ENCODE measurements around the gene TMEFF2. TPM values are rescaled to one million over a fixed set of nuclear protein-coding genes. Genes with fewer than 3 reads are reported as not detected.

TMEFF2 gene
- total and polyA plus RNA-seq, 2 experiments from 2014 or later, result 1.7 to 2.2 TPM

DNA sequence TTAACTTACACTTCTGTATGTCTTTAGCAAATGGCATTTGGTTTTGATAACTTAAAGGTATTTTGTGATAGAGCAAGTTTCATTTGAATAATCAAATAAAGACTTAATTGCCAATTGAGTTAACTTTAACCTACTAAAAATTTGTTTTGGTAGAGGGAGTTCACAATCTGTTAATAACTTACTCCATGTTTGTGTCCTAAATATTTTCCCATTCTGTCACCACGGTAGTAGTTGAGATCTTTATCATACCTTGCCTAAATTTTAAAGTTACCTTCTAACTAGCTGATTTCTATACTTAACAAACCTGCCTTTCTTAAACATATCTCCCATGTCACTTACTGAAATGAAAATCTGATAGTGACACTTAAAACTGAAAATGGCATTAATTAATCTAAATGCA, 127.1 kb downstream of the TMEFF2 start:
- Histone ChIP-seq H3K27ac (ENCODE audit: low read depth) (no peak overlapping the region), H3F3A (replicated peaks; ENCODE audit: low read depth) (no peaks in the 10 kb centered on the region), H3K79me2 (replicated peaks; ENCODE audit: insufficient read depth) (no peaks in the 10 kb centered on the region), H2AFZ (no peak overlapping the region), H3K4me1 (ENCODE audit: insufficient read depth) (no peaks in the 10 kb centered on the region), H3K9me2 (ENCODE audit: insufficient read depth) (no peaks in the 10 kb centered on the region; the same call in 1 of the 2 replicates), H3K4me3 (no peak overlapping the region), H3K27me3 (ENCODE audit: insufficient read depth) (no peaks in the 10 kb centered on the region), H4K20me1 (replicated peaks; ENCODE audit: insufficient read depth) (no peaks in the 10 kb centered on the region), H3K36me3 (ENCODE audit: insufficient read depth) (no peaks in the 10 kb centered on the region), H3K4me2 (no peak overlapping the region)
- Mint-ChIP-seq H3K27ac (no peak overlapping the region; the same call in 1 of the 2 replicates), H3K36me3 (ENCODE audit: low read depth) (no peaks in the 10 kb centered on the region), H3K4me1 (peaks cover 5% of the 10 kb centered on the region; the same call in 2 of the 3 replicates), H3K9me3 (no peaks in the 10 kb centered on the region; the same call in 2 of the 3 replicates), H3K4me3 (no peak overlapping the region), H3K27me3 (ENCODE audit: insufficient read depth, low read depth, poor library complexity) (no peaks in the 10 kb centered on the region)
- TF ChIP-seq NANOG (IDR thresholded peaks at IDR 0.05; ENCODE audit: borderline replicate concordance) (no peak), EZH2phosphoT487 (IDR thresholded peaks at IDR 0.05; ENCODE audit: unreplicated experiment) (no peak), POLR2AphosphoS5 (IDR thresholded peaks at IDR 0.05; ENCODE audit: low read depth) (no peak)
- TF ChIP-seq, protein P1, sequence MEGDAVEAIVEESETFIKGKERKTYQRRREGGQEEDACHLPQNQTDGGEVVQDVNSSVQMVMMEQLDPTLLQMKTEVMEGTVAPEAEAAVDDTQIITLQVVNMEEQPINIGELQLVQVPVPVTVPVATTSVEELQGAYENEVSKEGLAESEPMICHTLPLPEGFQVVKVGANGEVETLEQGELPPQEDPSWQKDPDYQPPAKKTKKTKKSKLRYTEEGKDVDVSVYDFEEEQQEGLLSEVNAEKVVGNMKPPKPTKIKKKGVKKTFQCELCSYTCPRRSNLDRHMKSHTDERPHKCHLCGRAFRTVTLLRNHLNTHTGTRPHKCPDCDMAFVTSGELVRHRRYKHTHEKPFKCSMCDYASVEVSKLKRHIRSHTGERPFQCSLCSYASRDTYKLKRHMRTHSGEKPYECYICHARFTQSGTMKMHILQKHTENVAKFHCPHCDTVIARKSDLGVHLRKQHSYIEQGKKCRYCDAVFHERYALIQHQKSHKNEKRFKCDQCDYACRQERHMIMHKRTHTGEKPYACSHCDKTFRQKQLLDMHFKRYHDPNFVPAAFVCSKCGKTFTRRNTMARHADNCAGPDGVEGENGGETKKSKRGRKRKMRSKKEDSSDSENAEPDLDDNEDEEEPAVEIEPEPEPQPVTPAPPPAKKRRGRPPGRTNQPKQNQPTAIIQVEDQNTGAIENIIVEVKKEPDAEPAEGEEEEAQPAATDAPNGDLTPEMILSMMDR (conservative IDR thresholded peaks at IDR 0.05; ENCODE audit: low read depth in 2 of 2), result no peak
- TF ChIP-seq, protein P2, sequence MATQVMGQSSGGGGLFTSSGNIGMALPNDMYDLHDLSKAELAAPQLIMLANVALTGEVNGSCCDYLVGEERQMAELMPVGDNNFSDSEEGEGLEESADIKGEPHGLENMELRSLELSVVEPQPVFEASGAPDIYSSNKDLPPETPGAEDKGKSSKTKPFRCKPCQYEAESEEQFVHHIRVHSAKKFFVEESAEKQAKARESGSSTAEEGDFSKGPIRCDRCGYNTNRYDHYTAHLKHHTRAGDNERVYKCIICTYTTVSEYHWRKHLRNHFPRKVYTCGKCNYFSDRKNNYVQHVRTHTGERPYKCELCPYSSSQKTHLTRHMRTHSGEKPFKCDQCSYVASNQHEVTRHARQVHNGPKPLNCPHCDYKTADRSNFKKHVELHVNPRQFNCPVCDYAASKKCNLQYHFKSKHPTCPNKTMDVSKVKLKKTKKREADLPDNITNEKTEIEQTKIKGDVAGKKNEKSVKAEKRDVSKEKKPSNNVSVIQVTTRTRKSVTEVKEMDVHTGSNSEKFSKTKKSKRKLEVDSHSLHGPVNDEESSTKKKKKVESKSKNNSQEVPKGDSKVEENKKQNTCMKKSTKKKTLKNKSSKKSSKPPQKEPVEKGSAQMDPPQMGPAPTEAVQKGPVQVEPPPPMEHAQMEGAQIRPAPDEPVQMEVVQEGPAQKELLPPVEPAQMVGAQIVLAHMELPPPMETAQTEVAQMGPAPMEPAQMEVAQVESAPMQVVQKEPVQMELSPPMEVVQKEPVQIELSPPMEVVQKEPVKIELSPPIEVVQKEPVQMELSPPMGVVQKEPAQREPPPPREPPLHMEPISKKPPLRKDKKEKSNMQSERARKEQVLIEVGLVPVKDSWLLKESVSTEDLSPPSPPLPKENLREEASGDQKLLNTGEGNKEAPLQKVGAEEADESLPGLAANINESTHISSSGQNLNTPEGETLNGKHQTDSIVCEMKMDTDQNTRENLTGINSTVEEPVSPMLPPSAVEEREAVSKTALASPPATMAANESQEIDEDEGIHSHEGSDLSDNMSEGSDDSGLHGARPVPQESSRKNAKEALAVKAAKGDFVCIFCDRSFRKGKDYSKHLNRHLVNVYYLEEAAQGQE (IDR thresholded peaks at IDR 0.05; ENCODE audit: unreplicated experiment), result no peak
- TF ChIP-seq, protein P3, sequence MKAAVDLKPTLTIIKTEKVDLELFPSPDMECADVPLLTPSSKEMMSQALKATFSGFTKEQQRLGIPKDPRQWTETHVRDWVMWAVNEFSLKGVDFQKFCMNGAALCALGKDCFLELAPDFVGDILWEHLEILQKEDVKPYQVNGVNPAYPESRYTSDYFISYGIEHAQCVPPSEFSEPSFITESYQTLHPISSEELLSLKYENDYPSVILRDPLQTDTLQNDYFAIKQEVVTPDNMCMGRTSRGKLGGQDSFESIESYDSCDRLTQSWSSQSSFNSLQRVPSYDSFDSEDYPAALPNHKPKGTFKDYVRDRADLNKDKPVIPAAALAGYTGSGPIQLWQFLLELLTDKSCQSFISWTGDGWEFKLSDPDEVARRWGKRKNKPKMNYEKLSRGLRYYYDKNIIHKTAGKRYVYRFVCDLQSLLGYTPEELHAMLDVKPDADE (IDR thresholded peaks at IDR 0.05), result no peak
- no peak for ATAC-seq
- DNase-seq (ENCODE audit: low spot score), result no peak

DNA sequence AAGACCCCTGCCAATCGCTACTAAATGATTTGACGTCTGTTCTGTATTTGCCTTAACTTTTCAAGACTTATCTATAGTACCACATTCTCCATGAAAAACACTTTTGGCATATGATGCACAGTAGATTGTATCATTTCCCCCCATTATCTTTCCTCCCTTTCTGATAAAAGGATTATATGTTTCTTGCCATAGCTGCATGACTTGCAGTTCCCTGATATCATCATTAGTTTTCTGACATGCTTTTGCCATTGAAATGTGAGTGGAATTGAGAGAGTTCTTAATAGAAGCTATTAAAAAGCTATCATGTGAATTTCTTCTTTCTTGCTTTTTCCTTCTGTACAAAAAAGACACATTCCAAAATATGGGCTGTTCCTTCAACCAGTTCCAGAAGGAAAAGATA, 130.3 kb downstream of the TMEFF2 start:
- Mint-ChIP-seq H3K4me1 (peaks cover 5% of the 10 kb centered on the region; the same call in 2 of the 3 replicates), H3K9me3 (no peaks in the 10 kb centered on the region; the same call in 2 of the 3 replicates)

More for the DNA sequence above, 130.3 kb downstream of the TMEFF2 start:
- no peaks in the 10 kb centered on the region for H4K20me1 ChIP-seq (replicated peaks; ENCODE audit: insufficient read depth)
- ATAC-seq (no peak), DNase-seq (ENCODE audit: low spot score) (no peak)
- no peaks in the 10 kb centered on the region for H3K4me1 ChIP-seq (ENCODE audit: insufficient read depth)
- no peaks in the 10 kb centered on the region for H3K27me3 ChIP-seq (ENCODE audit: insufficient read depth)
- no peaks in the 10 kb centered on the region for H3K79me2 ChIP-seq (replicated peaks; ENCODE audit: insufficient read depth)
- H3K4me2 ChIP-seq, result no peak overlapping the region
- H3K27me3 Mint-ChIP-seq (ENCODE audit: insufficient read depth, low read depth, poor library complexity), result no peaks in the 10 kb centered on the region
- no peaks in the 10 kb centered on the region; the same call in 1 of the 2 replicates for H3K9me2 ChIP-seq (ENCODE audit: insufficient read depth)
- no peaks in the 10 kb centered on the region for H3K36me3 ChIP-seq (ENCODE audit: insufficient read depth)
- TF ChIP-seq POLR2AphosphoS5 (IDR thresholded peaks at IDR 0.05; ENCODE audit: low read depth) (no peak), JUNB (IDR thresholded peaks at IDR 0.05; ENCODE audit: unreplicated experiment) (no peak), STAT1 (IDR thresholded peaks at IDR 0.05; ENCODE audit: unreplicated experiment) (no peak), NANOG (IDR thresholded peaks at IDR 0.05; ENCODE audit: borderline replicate concordance) (no peak)
- TF ChIP-seq, protein P4, sequence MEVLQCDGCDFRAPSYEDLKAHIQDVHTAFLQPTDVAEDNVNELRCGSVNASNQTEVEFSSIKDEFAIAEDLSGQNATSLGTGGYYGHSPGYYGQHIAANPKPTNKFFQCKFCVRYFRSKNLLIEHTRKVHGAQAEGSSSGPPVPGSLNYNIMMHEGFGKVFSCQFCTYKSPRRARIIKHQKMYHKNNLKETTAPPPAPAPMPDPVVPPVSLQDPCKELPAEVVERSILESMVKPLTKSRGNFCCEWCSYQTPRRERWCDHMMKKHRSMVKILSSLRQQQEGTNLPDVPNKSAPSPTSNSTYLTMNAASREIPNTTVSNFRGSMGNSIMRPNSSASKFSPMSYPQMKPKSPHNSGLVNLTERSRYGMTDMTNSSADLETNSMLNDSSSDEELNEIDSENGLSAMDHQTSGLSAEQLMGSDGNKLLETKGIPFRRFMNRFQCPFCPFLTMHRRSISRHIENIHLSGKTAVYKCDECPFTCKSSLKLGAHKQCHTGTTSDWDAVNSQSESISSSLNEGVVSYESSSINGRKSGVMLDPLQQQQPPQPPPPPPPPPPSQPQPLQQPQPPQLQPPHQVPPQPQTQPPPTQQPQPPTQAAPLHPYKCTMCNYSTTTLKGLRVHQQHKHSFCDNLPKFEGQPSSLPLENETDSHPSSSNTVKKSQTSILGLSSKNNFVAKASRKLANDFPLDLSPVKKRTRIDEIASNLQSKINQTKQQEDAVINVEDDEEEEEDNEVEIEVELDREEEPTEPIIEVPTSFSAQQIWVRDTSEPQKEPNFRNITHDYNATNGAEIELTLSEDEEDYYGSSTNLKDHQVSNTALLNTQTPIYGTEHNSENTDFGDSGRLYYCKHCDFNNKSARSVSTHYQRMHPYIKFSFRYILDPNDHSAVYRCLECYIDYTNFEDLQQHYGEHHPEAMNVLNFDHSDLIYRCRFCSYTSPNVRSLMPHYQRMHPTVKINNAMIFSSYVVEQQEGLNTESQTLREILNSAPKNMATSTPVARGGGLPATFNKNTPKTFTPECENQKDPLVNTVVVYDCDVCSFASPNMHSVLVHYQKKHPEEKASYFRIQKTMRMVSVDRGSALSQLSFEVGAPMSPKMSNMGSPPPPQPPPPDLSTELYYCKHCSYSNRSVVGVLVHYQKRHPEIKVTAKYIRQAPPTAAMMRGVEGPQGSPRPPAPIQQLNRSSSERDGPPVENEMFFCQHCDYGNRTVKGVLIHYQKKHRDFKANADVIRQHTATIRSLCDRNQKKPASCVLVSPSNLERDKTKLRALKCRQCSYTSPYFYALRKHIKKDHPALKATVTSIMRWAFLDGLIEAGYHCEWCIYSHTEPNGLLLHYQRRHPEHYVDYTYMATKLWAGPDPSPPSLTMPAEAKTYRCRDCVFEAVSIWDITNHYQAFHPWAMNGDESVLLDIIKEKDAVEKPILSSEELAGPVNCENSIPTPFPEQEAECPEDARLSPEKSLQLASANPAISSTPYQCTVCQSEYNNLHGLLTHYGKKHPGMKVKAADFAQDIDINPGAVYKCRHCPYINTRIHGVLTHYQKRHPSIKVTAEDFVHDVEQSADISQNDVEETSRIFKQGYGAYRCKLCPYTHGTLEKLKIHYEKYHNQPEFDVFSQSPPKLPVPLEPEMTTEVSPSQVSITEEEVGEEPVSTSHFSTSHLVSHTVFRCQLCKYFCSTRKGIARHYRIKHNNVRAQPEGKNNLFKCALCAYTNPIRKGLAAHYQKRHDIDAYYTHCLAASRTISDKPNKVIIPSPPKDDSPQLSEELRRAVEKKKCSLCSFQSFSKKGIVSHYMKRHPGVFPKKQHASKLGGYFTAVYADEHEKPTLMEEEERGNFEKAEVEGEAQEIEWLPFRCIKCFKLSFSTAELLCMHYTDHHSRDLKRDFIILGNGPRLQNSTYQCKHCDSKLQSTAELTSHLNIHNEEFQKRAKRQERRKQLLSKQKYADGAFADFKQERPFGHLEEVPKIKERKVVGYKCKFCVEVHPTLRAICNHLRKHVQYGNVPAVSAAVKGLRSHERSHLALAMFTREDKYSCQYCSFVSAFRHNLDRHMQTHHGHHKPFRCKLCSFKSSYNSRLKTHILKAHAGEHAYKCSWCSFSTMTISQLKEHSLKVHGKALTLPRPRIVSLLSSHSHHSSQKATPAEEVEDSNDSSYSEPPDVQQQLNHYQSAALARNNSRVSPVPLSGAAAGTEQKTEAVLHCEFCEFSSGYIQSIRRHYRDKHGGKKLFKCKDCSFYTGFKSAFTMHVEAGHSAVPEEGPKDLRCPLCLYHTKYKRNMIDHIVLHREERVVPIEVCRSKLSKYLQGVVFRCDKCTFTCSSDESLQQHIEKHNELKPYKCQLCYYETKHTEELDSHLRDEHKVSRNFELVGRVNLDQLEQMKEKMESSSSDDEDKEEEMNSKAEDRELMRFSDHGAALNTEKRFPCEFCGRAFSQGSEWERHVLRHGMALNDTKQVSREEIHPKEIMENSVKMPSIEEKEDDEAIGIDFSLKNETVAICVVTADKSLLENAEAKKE (CRISPR knock-in tag; IDR thresholded peaks at IDR 0.05), result no peak
- H3K27ac Mint-ChIP-seq, result peak overlapping the region; percentile 16; the same call in 1 of the 2 replicates
- no peak overlapping the region for H2AFZ ChIP-seq
- H3K4me3 ChIP-seq, result no peak overlapping the region
- no peaks in the 10 kb centered on the region for H3F3A ChIP-seq (replicated peaks; ENCODE audit: low read depth)
- no peak overlapping the region for H3K4me3 Mint-ChIP-seq
- no peak overlapping the region for H3K27ac ChIP-seq (ENCODE audit: low read depth)
- H3K36me3 Mint-ChIP-seq (ENCODE audit: low read depth), result no peaks in the 10 kb centered on the region
